CD4-positive, alpha-beta T cell treated with Interleukin-4 for 1 hour (primary cell): ENCODE data around the gene RUFY4.
"Not testable (repeated sequence)": the region's sequence is repeated elsewhere in the genome, so short reads cannot be mapped to it uniquely, and the experiment has no call there.

Experiments
- DNase-seq, 2 donors: peaks; one replicate each; pipeline ENCODE4 v3.0.0-alpha.2; 2020 to 2022

RUFY4 gene

DNA sequence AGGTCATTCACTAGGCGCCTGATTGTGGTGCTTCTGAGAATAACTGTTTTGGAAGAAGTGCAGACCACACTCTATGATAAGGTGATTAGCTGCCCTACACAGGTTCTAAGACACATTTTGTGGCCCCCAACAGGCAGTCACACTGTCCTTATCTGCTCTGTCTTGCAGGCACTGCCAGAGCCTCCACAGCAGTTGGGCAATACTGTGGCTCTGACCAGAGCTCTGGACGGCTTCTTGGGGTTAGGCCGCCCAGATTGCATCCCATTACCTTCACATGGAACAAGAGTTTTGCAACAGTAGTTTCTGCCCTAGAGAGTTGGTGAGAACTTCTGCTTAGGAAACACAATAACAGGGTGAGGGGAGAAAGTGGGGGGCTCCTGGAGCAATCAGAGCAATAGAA lies 22.7 kb downstream of the RUFY4 start:
- DNase-seq: no peak

DNA sequence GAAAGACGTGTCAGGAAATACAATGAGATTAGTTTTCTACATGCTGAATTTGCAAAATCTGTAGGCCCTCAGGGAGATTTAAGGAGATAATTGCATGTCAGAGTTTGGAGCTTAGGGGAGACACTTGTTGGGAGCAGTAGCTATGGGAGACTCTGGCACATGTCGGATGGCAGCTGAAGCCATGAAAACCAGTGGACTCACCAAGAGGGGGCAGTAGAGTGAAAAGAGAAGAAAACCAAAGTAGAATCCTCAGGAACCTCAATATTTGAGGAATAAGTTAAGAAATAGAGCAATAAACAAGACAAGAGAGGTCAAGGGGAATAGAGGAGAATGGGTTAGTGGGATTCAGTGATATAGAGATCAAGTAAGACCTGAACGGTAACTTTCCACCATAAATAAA lies 24.8 kb downstream of the RUFY4 start:
- no peak for DNase-seq

DNA sequence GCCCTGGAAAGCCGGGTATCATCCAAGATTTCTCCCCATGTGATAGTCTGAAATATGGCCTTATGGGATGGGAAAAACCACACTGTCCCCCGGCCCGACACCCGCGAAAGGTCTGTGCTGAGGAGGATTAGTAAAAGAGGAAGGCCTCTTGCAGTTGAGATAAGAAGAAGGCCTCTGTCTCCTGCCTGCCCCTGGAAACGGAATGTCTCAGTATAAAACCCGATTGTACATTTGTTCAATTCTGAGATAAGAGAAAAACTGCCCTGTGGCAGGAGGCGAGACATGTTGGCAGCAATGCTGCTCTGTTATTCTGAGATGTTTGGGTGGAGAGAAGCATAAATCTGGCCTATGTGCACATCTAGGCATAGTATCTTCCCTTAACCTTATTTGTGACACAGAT lies 26.8 kb downstream of the RUFY4 start:
- DNase-seq: no peak

DNA sequence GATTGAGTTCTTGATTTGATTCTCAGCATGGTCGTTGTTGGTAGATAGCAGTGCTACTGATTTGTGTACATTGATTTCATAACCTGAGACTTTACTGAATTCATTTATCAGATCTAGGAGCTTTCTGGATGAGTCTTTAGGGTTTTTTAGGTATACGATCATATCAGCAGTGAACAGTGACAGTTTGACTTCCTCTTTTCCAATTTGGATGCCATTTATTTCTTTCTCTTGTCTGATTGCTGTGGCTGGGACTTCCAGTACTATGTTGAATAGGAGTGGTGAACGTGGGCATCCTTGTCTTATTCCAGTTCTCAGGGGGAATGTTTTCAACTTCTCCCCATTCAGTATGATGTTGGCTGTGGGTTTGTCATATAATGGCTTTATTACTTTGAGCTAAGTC lies 28.9 kb downstream of the RUFY4 start:
- DNase-seq: no peak

DNA sequence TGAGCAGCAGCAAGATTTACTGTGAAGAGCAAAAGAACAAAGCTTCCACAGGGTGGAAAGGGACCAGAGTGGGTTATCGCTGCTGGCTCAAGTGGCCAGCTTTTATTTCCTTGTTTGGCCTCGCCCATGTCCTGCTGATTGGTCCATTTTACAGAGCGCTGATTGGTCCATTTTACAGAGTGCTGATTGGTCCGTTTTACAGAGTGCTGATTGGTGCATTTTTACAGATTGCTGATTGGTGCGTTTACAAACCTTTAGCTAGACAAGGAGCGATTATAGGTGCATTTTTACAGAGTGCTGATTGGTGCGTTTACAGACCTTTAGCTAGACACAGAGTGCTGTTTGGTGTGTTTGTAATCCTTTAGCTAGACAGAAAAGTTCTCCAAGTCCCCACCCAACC lies 39.8 kb downstream of the RUFY4 start:
- DNase-seq: not testable (repeated sequence)

DNA sequence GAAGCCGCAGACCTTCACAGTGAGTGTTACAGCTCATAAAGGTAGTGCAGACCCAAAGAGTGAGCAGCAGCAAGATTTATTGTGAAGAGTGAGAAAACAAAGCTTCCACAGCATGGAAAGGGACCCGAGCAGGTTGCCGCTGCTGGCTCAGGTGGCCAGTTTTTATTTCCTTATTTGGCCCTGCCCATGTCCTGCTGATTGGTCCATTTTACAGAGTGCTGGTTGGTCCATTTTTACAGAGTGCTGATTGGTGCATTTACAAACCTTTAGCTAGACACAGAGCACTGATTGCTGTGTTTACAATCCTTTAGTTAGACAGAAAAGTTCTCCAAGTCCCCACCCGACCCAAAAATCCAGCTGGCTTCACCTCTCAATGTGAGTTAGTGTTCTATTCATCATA lies 52.7 kb downstream of the RUFY4 start:
- not testable (repeated sequence) for DNase-seq

DNA sequence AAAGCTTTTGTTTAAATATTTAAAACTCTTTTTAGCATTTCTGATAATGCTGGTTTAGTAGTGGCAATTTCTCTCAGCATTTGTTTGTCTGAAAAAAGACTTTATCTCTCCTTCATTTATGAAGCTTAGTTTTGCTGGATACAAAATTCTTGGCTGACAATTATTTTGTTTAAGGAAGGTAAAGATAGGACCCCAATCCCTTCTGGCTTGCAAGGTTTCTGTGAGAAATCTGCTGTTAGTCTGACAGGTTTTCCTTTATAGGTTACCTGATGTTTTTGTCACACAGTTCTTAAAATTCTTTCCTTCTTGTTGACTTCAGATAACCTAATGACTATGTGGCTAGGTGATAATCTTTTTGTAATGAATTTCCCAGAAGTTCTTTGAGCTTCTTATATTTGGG lies 53.2 kb downstream of the RUFY4 start:
- not testable (repeated sequence) for DNase-seq

DNA sequence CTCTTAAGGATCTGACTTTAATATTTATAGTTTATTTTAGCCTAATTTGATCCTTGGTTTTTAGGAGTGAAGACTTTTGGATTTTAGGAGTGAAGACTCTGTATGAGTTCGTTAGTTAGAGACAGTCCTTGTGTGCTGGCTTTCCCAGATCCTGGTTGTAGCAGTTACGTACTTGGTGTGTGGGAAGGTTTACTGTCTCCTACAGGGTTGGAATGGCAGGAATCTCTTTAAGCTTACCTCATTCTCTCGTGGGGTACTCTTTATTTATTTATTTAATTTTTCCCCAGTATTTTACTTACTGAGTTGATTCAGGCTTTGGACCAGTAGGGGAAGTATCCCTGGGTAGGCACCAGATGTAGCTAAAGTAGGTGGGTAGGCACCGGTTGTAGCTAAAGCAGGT lies 54.9 kb downstream of the RUFY4 start:
- DNase-seq: no peak

DNA sequence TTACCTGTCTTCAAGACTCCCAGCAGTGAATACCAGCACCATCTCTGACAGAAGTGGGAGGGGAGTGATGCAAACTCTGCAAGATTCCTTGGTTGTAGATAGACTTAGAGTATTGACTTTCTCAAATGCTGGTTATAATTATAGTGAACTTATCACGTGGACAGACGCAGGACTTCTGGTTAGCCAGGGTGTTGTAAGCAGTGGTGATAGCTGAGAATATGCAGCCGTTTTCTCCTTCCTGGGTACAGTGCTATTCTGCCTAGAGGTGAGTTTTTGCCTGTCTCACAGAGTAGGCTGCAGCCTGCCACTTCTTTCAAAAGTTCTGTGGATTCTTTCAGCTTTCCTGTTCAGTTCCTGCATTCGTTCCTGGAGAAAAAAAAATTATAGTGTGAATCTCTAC lies 56.0 kb downstream of the RUFY4 start:
- no peak for DNase-seq

DNA sequence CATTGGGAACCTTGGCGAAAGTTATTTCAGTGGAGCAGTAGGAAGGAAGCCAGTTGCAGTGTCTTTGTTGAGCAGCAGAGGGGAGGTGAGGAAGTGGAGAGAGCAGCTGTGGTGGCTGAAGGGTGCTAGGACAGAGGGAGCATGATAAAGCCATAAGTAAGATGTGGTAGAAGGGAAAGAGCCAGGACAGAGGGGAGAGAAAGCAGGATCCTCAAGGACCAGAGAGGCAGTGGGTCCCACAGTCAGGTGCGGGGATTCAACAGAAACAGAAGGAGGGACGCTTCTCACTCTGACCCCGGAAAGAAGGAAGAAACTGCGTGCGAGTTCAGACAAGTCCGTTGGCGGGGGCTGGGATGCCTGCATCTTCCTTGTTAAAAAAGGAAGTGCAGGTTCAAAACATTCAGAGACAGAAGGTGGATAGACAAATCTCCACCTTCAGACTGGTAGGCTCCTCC lies 56.6 kb downstream of the RUFY4 start, which contains the start of gene CXCR2:
Gene CXCR2, plus strand, starts transcription at position 403 of the 455 bp plus-strand sequence. CDS start 8,774 bp downstream, outside the sequence.
- peak in 1 of 2 donors; percentile 19 for DNase-seq

DNA sequence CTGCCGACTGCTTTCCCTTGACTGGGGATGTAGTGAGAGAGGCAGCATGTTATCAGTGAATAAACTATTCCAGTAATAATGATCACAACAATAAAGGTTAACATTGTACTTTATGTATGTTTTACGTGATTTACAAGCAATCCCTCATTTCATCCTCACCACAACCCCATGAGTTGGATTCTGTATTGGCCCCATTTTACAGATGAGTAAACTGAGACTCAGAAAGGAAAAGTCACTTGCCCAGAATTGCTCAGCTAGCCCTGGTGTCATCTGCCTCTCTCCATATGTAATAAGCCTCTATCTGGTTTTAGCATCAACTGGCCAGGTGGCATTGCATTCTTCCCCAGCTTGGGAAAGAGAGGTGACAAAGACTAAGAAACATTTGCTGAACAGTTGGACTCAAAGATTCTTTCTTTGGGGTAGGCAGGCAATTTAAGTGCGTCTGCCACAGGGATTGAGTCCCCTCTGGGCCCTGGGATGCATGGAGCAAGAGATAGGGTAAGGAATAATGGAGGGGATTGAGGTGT lies 58.9 kb downstream of the RUFY4 start:
- no peak for DNase-seq

DNA sequence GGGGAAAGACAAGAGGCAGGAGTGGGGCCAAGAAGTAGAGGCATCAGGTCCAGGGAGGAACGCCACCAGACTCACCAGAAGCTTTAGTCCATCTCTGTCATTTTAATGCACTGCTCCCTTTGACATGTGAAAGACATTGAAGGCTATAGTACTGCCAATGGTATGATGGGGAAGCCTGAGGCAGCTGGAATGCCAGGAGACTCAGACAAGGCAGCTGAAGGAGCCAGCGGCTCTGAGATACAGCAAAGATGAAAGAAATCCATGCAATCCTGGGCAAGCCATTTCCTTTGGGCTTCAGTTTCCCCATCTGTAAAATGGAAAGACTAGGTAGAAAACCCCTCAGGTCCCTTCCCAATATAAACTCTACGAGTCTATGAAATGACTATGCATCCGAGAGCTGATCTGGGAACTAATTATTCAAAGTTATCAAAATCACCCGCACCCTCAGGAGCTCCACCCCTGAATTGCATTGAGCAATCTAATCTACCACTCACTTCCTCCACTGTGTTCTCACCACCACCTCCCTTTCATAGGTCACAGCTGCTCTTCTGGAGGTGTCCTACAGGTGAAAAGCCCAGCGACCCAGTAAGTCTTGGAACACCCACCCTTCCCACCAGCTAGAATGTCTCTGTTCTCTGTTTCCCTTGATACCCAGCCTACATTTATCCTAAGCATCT lies 59.9 kb downstream of the RUFY4 start:
- DNase-seq: peak in 1 of 2 donors; percentile 11

DNA sequence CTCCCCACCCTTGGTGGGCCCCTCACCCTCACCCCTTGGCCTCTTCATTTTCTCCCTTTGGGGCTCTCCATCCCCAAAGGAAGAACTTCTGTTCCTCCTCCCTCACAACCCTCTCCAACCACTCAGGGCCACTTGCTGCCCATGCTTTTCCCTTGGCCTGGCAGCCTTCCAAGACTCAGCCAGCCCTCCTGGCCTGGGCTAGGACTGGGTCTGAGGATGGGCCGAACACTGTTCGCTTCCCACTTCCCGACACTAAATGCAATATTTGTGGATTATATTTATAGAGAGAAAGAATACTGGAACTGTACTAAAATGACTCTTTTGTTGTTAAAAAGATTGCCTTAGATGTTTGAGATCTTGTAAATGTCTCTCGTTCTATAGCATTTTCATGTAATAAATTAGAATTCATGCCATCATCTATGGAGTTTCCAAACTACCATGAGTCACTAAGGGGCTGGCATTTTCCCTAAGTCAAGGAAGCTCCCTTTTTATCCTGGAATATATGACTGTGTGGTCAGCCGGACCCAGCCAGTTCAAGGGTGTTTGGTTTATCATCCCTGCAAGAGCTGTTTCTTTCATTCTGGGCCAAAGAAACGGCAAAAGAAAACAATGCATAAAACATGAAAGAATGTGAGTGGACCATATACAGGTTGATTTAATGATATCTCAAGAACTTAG lies 60.5 kb downstream of the RUFY4 start:
- no peak for DNase-seq

DNA sequence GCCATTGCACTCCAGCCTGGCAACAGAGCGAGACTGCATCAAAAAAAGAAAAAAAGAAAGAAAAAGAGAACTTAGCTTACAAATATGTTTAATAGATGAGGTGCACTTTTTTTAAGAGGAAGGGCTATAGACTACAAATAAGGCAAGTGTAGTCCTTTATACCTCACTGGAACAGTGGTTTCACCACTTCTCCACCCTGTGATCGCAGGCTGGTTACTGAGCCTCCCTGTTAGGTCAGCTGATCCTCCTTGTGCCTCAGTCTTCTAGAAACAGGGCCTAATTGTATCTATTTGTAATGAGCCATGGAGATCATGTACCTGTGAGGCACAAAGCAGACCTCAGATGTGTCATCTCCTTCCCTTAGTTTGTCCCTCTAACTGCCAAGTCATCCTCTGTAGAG lies 61.3 kb downstream of the RUFY4 start:
- peak in 1 of 2 donors; percentile 18 for DNase-seq

DNA sequence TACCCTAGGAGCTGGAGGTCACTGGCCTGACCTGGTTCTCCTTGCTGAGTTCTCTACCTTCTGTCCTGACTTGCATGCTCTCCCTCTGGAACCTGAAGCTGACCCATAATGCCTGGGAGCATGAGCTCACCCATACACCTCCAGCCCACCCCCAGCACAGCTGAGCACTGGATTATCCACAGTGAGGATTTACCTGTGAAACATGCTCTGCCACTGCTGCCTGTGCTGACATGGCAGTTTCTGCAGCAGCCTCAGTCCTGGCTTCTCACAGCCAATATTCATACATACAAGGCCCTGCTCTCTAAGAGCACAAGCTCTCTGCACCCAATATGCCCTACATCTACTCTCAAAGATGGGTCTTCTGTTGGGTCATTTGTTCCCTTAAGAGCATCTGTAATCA lies 61.8 kb downstream of the RUFY4 start:
- DNase-seq: no peak

DNA sequence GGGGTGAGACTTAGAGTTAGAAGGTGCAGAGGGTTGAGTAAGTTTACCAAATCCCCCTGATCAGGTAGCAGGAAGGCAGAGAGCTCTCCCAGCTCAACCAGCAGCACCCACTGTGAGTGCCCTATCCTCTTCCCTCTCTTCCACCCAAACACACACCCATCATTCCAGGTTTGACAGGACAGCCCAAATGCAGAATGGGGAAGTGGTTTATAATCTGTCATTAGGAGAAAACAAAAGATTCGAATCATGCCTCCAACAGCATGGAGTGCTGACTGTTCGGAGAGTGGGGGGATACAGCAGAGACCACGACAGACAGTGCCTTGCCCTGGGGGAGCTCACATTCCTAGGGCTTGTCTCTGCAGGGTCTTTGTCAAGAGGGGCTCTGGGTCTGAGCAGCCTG lies 68.5 kb downstream of the RUFY4 start:
- no peak for DNase-seq

DNA sequence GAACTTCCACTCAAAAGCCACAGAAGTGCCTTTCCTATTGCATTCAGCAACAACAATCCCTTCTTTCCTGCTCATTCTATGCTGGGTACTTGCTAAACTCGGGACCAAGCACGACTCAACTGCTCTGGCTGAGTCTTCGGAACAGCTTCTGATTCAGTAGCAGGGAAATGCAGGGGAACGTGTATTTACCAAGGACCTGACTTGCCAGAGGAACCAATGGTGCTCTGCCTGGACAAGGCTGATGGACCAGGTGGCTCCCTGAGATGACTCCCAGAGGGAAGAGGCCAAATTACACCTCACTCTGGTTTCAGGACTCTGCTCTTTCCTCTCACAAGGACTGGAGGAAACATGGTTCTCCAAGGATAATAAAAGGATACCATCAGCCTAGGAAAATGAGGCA lies 69.0 kb downstream of the RUFY4 start:
- no peak for DNase-seq
